ENCODE measurements around the gene AKIRIN2. TPM values are rescaled to one million over a fixed set of nuclear protein-coding genes. Genes with fewer than 3 reads are reported as not detected.
A peak's percentile ranks its signal among the peaks of the same experiment; 100 is the strongest.
"Not testable (repeated sequence)": the region's sequence is repeated elsewhere in the genome, so short reads cannot be mapped to it uniquely, and the experiment has no call there.

Gene AKIRIN2
- polyA plus RNA-seq, 3 donors, result 60.8 to 66.5 (median 66.4) TPM

- no peak for DNase-seq
Observed at GRCh38 chr6:87723170-87724078, 21.4 kb upstream of the AKIRIN2 start.

DNA sequence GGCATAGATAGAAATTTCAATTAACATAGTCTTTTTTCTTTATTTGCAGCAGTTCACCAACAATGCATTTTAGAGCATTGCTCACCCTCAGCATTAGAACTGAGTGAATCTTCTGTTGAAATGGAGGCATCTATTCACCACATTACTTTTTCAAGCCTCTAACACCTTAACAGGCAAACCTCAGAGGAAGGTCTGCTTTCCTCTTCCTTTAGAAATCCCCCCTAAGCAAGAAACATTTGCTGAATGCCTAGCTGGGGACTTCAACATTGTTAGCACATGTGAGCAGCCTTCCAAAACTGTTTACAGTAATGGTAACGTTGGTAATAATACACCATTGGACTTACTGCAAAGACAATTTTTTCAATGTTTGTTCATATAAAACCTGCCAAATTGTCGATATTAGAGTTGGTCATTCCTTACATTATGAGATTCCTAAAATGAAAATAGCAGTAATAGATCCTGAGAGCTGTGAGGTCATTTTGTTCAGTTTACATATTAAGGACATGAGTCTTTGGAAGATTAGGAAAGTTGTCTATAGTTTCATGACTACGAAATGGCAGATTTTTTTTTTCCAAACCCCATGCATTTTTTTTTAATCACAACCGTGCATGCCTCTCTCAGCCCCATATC lies 20.6 kb upstream of the AKIRIN2 start:
- DNase-seq, result no peak

DNA sequence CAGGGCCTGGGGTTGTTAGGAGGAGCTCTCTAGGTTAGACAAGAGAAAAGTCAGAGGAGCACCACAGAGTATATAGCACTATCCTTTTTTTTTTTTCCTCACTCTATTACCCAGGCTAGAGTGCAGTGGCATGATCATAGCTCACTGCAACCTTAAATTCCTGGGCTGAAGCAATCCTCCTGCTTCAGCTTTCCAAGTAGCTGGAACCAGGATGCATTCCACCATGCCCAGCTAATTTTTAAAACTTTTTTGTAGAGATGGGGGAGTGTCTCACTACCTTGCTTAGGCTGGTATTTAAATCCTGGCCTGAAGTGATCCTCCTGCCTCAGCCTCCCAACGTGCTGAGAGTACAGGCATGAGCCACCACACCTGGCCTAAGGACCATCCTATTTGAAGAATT lies 19.3 kb upstream of the AKIRIN2 start:
- no peak for DNase-seq

- no peak for DNase-seq
Observed at GRCh38 chr6:87718662-87719433, 16.8 kb upstream of the AKIRIN2 start.

DNA sequence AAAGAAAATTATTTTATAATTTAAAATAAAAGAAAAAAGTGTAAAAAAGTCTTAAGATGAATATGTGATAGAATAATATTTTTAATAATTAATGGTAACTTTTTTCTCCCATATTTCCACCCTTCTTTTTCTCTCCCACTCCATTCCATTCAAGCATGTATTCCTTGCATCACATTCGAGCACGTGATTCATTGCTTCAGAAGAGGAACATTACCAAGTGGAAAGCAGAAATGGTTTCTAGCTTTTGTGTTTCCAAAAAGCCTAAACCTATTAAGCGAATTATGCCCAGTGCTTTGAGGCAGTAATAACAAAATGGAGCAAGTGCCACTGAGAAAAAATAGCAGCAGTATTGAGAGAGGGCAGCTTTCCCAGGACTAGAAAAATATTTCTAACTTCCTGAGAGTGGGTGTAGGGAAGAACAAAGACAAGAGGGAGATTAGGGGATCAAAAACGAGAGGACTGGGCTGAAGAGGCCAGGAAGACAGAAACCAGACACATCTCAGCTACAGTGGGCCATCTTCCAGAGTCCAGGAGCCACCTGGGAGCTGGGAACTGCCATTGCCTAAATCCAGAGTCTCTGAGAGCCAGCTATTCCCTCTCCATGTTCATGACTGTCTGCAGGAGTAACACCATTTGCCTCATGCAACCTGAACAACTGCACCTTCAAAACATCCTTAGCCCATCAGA lies 15.0 kb upstream of the AKIRIN2 start:
- no peak for DNase-seq

- DNase-seq, result no peak
Observed at GRCh38 chr6:87714093-87714842, 12.2 kb upstream of the AKIRIN2 start.

DNA sequence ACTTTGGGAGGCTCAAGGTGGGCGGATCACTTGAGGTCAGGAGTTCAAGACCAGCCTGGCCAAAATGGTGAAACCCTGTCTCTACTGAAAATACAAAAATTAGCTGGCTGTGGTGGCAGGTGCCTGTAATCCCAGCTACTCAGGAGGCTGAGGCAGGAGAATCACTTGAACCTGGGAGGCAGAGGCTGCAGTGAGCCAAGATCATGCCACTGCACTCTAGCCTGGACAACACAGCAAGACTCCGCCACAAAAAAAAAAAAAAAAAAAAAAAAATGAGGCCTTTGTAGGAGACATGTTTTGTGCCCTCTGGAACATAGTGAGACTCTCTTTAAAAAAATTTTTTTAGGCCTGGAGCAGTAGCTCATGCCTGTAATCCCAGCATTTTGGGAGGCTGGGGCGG lies 10.7 kb upstream of the AKIRIN2 start:
- DNase-seq, result not testable (repeated sequence)

DNA sequence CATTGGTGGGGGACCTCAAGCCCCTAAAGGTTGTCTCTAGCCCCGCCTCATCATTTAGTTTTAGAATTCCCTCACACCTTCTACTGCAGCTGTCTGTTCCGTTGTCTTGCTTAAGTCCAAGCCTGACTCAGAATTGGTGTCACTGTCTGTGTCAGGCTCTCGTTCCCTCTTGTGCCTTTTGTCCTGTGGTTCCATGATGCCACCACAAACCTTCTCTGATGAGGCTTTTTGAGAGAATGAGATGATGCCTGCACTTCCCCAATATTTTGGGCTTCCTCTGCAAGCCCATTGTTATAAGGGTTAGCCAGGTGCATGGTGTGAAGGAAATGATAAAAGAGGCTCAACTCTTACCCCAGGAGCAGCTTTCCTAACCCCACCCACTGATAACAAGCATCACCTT lies 8.1 kb upstream of the AKIRIN2 start:
- no peak for DNase-seq

DNA sequence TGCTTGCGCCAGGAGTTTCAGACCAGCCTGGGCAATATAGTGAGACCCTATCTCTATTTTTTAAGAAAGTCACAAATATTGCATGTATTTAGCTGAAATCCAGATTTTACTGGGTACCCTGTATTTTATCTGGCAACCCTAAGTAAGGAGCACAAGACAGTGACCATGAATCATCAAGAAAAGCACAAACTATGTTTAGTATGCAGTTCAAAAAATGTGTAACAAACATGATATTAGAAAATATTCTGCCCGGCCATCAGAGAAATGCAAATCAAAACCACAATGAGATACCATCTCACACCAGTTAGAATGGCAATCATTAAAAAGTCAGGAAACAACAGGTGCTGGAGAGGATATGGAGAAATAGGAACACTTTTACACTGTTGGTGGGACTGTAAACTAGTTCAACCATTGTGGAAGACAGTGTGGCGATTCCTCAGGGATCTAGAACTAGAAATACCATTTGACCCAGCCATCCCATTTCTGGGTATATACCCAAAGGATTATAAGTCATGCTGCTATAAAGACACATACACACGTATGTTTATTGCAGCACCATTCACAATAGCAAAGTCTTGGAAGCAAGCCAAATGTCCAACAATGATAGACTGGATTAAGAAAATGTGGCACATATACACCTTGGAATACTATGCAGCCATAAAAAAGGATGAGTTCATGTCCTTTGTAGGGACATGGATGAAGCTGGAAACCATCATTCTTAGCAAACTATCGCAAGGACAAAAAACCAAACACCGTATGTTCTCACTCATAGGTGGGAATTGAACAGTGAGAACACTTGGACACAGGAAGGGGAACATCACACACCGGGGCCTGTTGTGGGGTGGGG lies 6.8 kb upstream of the AKIRIN2 start:
- DNase-seq, result not testable (repeated sequence)

- no peak for DNase-seq
Observed at GRCh38 chr6:87706187-87706966, 4.3 kb upstream of the AKIRIN2 start.

GRCh38 chr6:87705070-87705691 lies 3.1 kb upstream of the AKIRIN2 start:
- no peak for DNase-seq

- not testable (repeated sequence) for DNase-seq
Observed at GRCh38 chr6:87703039-87703438, 1.0 kb upstream of the AKIRIN2 start.

DNA sequence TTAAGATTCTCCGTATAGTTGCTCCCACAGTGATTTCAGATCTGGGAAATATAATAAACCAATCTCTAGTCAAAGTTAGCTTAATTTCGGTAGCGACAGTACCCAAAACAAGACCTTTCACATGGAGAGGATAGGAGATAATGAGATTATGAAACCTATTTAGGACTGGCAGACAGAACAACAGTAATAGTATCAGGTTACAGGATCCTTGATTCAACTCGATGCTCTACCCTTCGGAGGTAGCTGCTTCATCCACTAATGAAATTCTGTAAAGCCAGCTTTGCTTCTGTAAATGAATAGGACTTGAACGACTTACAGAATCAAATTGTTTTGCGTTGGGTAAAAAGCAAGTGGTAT lies 534 bp upstream of the AKIRIN2 start:
- DNase-seq, result no peak

- no peak for DNase-seq
Observed at GRCh38 chr6:87701344-87701675, 723 bp downstream of the AKIRIN2 start.

GRCh38 chr6:87700397-87701343 lies 1.4 kb downstream of the AKIRIN2 start:
- peak; percentile 57 for DNase-seq

DNA sequence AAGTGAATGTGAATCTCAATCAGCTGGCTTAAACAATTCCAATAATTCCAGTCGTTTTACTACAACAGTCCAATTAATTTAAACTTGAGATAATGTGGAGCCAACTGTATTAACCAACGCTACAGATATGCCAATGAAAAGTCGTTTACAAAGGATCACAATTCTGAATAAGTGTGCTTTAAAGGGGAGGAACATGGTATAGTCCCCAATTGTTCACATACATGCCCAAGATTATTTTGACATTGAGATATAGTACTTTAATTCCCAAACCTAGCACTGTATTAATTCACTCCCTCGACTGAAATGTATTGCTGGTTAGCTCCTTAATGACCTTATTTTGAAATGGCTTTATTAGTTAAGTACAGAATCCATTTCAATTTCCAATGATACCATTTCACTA lies 2.5 kb downstream of the AKIRIN2 start:
- DNase-seq, result no peak

DNA sequence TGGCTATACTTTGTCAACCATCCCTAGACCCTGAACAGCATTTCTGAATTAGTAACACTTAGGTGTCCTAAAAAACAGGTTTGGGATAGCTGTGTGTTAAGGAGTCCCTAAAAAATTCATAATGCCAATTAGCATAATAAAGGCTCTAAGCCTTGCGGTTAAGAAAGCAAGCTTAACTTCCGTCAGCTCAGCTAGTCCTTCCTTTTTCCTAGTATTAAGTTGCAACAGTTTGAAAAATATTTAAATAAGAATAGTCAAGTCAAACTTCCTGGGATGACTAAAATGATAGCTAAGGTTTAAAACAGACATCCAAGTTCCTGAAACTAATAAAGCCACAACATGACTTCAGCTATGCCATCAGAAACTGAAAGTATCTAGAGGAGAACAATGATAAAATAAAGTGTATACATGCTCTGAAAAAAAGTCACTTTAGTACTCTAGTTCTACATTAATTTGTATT lies 3.5 kb downstream of the AKIRIN2 start:
- no peak for DNase-seq
